GM18508 (cell line): ENCODE data around the gene PSMC5.
"Not testable (repeated sequence)": the region's sequence is repeated elsewhere in the genome, so short reads cannot be mapped to it uniquely, and the experiment has no call there.

ENCODE experiments used
- ATAC-seq: cut with Tn5 transposase; IDR thresholded peaks from one replicate; pipeline ENCODE4 v1.9.1; 2021; ENCODE audit warnings: moderate number of reproducible peaks; ENCODE audit not compliant: insufficient read depth, unreplicated experiment

PSMC5 gene

GRCh38 chr17:63836811-63837210, 9.6 kb downstream of the PSMC5 start:
- no peak for ATAC-seq

GRCh38 chr17:63837480-63837879, 10.2 kb downstream of the PSMC5 start:
- ATAC-seq: no peak

GRCh38 chr17:63837962-63838600, 10.8 kb downstream of the PSMC5 start:
- no peak for ATAC-seq

DNA sequence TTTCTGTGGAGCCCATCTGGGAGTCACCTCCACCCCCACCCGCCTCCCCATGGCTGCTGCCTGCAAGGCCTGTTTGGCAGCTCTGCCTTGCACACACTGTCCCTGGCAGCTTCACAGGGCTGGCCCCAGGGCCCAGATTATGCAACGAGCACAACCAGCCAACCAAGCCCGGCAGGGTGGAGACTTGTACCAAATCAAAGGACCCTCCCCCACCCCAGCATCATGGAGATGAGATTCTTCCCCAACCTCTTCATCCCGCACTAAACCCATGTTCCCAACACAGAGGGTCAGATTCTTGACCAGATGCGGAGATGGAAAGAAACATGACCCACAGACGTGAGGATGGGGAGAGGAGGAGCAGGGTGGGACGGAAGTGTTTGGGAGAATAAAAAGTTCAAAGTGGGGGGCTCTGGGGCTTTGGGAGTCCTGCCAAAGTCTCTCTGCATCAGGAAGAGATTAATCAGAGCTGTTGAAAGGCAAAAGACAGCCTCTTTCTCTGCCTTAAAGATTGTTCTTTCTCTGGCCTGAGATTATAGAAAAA, 11.5 kb downstream of the PSMC5 start:
- ATAC-seq: no peak

DNA sequence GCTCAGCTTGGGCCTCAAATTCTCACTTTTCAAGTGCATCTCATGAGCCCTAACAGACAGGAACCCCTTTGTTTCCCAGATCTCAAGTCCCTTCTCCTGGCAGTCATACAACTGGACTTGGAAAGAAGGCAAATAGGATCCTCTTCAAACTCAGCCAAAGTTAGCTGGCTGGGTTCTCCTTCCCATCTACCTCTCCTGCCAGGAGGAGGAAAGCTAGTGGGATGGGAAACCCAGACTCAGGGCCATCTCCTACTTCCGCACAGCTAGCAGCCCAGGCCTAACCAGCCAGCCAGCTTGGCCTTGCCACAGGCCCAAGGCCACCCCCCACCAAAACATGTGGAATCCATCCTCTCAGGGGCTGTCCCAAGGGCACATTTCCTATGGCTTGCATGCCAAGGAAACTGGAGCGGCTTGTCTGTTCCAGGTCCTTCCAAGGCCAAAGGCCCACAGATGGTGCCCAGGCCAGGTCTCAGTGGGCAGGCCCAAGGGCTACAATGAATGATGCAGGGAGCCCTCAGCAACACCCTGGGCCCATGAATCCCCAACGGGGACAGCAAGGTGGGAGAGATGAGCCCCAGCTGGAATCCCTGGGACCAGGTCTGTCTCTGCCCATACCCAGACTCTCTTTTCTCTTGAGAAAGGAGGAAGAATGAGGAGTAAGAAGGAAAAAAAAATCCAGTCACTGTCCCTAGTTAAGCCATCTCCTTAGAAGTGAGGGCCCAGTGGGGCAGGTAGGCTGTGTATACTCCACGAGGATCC, 13.5 kb downstream of the PSMC5 start:
- ATAC-seq: no peak

DNA sequence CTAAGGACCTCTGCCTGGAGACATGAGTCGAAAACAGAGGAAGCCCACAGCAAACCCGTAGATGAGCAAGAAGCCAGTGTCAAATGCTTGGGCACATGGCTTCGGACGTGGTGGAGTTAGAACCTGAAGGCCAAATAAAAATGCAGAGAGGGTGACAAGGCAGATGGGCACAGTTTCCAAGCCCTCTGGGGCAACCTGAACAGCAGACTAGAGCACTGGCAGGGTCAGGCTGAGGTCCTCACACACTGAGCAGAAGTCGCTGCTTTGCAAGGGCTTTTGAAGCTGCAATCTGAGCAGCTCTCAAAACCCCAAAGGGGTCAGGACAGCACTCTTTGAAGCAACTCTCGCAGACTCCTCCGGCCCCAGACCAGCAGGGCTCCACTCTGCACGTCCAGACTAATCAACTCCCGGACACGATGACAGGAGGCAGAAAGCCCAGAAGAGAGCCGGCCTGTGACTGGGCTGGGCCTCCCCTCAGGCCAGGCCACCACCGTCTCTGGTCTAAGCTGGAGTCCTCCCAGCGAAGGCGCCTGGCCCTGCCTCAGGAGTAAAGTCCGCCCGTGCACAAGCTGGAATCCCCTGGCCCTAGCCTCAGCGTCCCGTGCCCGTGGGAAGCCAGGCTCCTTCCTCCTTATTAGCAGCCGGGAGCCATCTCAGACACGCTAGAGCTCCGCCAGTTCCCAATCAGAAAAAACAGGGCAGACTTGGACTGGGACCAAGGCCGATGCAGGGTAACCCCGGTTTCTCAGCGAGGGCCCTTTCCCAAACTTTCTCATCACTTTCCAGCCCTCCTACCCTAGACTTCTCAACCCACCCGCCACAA, 14.3 kb downstream of the PSMC5 start:
- no peak for ATAC-seq

DNA sequence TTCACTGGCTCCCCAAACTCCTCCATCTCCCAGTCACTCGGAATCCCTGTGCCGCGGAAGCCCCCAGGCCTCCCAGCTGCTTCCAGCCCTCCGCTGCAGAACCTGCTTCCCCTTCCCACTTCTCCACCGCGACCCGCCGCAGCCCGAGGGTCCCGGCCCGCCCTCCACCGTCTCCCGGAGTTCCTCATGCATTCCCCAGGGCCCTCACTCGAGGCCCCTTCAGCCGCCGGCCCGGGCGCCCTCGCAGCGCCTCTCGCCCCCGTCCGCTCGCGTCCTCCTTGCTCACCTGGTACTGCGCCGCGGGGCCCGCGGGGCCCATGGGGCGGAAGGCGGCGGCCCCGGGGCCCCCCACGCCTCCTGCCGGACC, 14.9 kb downstream of the PSMC5 start:
- ATAC-seq: no peak

- no peak for ATAC-seq
These were observed 15.5 kb downstream of the PSMC5 start, which contains the start of gene SMARCD2 for GRCh38 chr17:63842540-63843386. SMARCD2 (minus strand) TSS chr17:63842685; CDS start chr17:63842674, 11 bp downstream.

DNA sequence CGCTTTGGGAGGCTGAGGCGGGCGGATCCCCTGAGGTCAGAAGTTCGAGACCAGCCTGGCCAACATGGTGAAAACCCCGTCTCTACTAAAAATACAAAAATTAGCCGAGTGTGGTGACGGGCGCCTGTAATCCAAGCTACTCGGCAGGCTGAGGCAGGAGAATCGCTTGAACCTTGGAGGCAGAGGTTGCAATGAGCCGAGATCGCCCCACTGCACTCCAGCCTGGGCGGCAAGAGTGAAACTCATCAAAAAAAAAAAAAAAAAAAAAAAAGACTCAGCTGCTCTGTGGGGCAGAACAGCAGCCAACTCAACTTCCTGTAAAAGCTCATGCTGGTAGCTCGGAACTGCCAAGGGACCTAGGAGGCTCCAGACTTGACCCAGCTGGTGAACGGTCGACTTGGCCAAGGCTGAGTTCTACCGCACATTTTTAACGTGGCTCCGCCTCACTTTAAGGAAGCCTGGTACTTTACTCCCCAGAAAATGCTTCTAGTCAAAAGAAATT, 16.2 kb downstream of the PSMC5 start:
- not testable (repeated sequence) for ATAC-seq

- no peak for ATAC-seq
These were observed 16.9 kb downstream of the PSMC5 start for GRCh38 chr17:63843910-63844677.

GRCh38 chr17:63845509-63845908, 18.3 kb downstream of the PSMC5 start:
- ATAC-seq: no peak

GRCh38 chr17:63847525-63848249, 20.5 kb downstream of the PSMC5 start:
- no peak for ATAC-seq

GRCh38 chr17:63848834-63849689, 21.8 kb downstream of the PSMC5 start:
- ATAC-seq: no peak

DNA sequence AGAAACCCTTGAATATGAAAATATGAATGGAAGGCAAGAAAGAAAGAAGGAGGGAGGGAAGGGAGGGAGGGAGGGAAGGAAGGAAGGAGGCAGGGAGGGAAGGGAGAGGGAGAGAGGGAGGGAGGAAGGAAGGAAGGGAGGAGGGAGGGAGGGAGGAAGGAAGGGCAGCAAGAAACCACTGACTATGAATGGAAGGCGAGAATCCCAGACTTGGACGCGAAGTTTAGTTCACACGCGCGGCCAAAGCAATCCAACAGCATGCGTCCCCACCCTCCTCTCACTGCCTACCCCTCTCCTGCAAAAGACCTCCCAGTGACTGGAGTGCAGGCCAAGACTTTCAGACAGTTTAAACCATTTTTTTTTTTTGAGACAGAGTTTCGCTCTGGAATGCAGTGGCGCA, 23.2 kb downstream of the PSMC5 start:
- no peak for ATAC-seq

DNA sequence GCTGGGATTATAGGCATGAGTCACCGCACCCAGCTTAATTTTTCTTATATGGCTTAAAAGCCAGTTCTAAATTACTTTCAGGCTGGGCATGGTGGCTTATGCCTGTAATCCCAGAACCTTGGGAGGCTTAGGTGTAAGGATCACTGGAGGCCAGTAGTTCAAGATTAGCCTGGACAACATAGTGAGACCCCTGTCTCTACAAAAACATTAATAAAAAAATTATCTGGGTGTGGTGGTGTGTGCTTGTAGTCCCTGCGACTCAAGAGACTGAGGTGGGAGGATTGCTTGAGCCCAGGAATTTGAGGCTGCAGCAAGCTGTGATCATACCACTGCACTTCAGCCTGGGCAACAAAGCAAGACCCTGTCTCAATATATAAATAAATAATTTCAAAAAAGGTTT, 26.0 kb downstream of the PSMC5 start:
- ATAC-seq: no peak

- no peak for ATAC-seq
These were observed 27.5 kb downstream of the PSMC5 start for GRCh38 chr17:63854709-63855108.

DNA sequence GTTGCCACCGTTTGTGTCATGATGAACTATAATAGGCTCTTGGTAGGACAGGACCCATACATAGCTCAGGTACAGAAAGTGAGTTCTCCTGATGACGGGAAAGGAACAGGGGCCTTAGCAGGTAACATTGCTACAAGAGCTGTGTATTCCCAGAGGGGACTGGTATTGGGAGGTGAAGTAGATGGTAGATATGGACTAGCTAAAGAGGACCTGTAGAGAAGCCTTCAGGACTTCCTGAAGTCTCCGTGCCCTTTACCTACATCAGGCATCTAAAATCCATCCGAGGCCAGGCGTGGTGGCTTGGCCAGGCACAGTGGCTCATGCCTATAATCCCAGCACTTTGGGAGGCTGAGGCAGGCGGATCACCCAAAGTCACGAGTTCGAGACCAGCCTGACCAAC, 28.0 kb downstream of the PSMC5 start:
- no peak for ATAC-seq
